M059J (cell line): ENCODE data around the gene ZNF740. TPM values are rescaled to one million over a fixed set of nuclear protein-coding genes. Genes with fewer than 3 reads are reported as not detected.
"Not testable (repeated sequence)": the region's sequence is repeated elsewhere in the genome, so short reads cannot be mapped to it uniquely, and the experiment has no call there.

ENCODE experiments used
- DNase-seq: peaks from one replicate; pipeline ENCODE4 v3.0.0-alpha.2; 2012; ENCODE audit warnings: low read depth
- total RNA-seq: library from RNA; depleted of rRNA; stranded (reverse); fragments of >200 nt; shearing (Covaris generic); gene quantifications from 2 replicates; pipeline ENCODE4 v1.2.3, GENCODE V29; 2014

The ZNF740 gene
- total RNA-seq, 1 experiment from 2014 or later, result 9.5 TPM

- peak; percentile 74 for DNase-seq
These were observed 7.3 kb upstream of the ZNF740 start for GRCh38 chr12:53173085-53173715.

GRCh38 chr12:53174881-53175491, 5.5 kb upstream of the ZNF740 start:
- peak; percentile 71 for DNase-seq

DNA sequence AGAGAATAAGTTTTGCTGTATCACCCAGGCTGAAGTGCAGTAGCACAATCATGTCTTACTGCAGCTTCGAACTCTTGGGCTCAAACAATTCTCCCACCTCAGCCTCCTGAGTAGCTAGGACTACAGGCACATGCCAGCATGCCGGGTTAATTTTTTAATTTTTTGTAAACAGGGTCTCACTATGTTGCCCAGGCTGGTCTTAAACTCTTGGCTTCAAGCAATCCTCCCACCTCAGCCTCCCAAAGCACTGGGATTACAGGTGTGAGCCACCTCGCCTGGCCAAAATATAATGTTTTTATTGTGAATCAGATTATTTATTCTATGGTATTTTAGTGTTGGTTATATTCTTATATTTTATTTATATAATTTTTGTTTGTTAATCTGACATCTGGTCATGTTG, 3.8 kb upstream of the ZNF740 start:
- DNase-seq, result no peak

- not testable (repeated sequence) for DNase-seq
These were observed 3.1 kb upstream of the ZNF740 start for GRCh38 chr12:53177447-53177846.

GRCh38 chr12:53178803-53179202, 1.7 kb upstream of the ZNF740 start:
- not testable (repeated sequence) for DNase-seq

GRCh38 chr12:53179687-53180219, 769 bp upstream of the ZNF740 start:
- no peak for DNase-seq

DNA sequence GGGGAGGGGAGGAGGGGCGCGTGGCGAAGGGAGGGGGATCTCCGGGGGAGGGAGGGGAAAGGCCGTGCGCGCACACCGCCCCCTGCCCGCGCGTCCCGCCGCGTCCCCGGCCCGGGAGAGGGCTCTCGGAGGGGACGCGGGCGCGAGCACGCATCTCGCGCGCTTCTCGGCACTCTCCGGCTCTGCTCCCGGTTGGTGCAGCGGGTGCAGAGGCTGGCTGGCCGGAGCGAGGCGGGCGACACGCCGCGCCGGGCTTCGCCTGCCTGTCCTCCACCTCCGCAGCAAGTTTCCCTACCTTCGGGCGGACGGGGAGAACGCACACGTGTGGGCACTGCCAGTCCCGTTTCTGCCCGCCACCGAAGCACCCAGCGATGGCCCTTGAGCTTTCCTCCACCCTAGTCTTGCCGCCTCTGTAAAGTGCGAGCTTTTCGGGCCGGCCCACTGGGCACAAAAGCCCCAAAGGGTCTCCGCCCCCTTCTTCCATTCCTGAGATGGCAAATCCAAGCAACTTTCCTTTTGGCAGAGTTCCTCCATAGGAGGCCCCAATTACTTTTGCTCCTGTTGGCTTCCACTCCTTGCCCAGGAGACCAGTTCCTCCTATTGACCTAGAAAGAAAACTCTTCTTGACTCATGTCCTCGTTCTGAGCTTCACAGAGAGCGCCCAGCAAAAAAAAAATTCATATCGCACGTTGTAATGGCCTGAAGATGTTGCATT, 566 bp downstream of the ZNF740 start:
- peak; percentile 74 for DNase-seq

GRCh38 chr12:53181935-53182334, 1.4 kb downstream of the ZNF740 start:
- no peak for DNase-seq

- DNase-seq, result no peak
These were observed 2.4 kb downstream of the ZNF740 start for GRCh38 chr12:53182903-53183302.

GRCh38 chr12:53184828-53185227, 4.3 kb downstream of the ZNF740 start:
- no peak for DNase-seq

DNA sequence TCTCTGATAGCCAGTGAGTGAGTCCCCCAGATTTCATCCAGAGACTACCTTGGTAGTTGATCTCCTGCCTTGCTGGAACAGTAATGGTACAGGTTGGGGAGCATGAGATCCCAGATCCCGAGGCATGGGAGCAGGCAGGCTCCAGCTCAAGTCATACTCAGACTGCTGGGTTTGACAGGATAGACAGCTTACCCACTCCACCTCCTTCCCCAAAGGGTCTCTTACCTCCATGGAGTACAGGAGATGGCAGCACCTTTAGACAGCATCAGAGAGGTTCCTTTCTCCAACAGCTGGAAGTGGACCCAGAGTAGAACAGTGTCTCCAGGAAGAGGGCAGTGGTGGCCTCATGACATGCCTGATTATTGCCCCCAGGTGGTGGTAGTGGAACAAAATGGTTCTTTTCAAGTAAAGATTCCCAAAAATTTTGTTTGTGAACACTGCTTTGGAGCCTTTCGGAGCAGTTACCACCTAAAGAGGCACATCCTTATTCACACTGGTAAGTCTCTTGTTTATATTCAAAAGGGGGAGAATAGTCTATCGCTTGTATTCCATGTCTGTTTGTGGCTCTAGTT, 5.1 kb downstream of the ZNF740 start:
- no peak for DNase-seq

DNA sequence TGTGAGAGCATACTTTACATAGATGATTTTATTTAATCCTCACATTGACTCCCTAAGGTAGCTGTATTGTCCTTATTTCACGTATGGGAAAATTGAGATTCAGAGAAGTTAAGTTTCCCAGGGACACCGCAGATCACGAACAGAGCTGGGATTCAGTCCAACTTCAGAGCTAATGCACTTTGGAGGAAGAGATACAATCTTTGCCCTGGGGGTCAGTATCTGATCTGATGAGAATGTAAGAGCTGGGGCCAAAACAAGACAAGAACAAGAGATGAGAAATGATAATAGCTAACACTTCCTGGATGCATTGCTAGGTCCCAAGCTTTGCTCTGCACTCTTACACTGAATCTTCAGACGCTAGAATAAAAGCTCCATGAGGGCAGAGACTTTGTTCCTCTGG, 6.2 kb downstream of the ZNF740 start:
- peak; percentile 30 for DNase-seq

DNA sequence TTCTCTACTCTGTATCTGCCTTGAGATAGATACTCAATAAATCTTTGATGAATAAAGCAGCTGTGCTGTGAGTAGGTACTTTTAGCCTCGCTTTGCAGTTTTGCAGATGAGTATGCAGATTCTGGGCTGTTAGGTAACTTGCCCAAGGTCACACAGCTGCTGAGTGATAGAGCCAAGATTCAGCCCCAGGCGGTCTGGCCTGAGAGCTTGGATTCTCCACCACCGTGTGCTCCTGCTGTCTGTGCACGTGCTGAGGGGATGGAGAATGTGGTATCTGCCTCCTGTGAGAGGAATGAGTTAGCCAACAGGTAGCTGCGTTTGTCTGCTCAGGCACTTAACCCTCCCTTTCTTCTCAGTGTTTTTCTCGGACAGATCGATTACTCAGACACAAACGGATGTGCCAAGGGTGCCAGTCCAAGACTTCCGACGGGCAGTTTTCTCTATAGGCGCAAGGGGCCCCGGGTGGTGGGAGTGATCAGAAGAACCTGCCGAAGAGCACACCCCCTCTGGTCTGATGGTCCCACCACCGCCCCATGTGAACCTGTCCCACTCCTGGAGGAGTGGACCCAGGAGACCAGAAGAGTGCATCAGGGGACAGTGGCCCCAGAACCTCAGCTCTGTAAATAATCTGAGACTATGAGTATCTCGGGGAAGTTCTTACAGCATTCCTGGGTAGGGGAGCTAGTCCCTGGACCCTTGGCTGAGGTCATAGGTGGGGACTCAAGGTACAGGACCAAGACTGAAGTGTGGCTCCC, 6.8 kb downstream of the ZNF740 start:
- DNase-seq, result no peak

DNA sequence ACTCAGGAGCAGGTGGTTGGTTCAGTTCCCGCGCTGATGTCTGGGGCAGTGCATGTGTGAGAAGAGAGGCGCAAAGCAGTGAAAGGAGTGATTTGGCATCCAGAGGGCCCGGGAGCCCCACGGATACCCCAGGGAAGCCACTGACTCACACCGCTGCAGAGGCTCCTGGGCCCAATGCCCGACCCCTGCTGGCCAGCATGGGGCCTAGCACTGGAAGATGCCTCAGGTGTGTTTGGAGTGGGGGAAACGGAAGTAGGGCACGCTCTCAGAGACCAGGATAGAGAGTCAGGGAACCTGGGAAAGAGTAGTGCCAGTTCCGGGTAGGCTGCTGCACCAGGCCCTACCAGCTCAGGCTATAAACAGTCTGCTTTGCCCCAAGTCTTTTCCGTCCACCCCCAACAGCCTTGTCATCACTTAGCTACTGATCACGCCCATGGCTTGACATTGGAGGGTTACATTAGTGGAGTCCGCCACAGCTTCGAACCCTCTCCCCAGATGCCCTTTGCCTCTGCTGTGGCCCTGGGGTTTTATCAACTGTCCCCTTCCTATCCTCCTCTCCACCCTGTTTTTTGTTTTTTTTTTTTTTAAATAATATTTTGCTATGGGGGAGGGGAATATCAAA, 9.7 kb downstream of the ZNF740 start:
- DNase-seq, result peak; percentile 46

DNA sequence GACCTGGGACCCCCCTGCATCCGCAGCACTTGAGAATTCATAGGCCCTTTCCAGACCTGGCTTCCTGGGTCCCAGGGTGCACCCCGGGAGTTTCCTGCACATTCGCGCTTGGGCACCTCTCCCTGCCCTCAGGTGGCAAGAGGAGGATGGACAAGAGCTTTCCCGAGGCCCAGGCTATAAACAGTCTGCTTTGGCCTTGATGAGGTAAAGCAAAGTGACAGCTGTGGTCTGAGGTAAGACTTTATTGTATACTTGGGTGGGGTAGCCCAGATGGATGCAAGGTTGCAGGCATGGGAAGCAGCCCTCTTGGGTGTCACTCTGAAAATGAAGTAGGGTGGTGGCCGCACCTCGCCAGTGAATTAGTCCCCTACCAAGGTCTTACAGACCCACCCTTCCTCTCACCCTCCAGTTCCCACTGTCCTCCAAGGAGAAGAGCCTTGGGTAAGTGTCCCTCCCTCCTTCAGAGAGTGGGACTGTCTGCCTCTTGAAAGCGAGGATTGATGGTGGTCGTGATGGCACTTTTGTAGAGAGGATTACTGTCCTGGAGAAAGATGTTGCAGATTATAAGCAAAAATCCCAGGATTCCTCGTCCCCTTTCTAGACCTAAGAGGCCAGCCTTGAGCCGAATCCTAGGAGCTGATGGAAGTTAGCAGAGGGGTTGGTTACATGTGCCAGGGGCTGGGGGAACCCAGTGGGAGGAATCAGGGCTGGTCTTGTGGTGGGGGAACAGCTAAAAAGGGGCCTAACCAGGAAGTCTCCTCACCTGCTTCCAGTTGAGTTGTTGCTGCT, 10.8 kb downstream of the ZNF740 start:
- DNase-seq, result no peak

GRCh38 chr12:53191885-53192530, 11.5 kb downstream of the ZNF740 start:
- no peak for DNase-seq

- no peak for DNase-seq
These were observed 12.1 kb downstream of the ZNF740 start for GRCh38 chr12:53192531-53193021.

GRCh38 chr12:53193040-53193439, 12.5 kb downstream of the ZNF740 start:
- DNase-seq, result no peak

- no peak for DNase-seq
These were observed 13.6 kb downstream of the ZNF740 start for GRCh38 chr12:53193985-53194716.
